ENCODE measurements around the gene NPR2.

Gene NPR2

DNA sequence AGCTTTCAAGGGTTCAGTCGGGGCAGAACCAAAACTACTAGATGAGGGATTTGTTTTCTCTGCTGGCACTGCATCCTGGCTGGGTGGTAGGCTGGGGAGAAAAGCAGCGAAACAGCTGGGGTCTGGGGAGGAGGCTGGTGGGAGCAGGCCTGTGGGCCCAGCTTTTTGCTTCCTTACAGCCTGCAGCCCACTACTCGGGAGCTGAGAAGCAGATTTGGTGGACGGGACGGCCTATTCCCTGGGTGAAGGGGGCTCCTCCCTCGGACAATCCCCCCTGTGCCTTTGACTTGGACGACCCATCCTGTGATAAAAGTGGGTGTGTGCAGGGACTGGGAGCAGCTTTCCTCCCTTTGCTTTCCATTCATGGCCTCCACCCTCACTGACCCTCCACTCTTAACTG lies 9.1 kb downstream of the NPR2 start:
- no peak for DNase-seq (ENCODE audit: low spot score)

DNA sequence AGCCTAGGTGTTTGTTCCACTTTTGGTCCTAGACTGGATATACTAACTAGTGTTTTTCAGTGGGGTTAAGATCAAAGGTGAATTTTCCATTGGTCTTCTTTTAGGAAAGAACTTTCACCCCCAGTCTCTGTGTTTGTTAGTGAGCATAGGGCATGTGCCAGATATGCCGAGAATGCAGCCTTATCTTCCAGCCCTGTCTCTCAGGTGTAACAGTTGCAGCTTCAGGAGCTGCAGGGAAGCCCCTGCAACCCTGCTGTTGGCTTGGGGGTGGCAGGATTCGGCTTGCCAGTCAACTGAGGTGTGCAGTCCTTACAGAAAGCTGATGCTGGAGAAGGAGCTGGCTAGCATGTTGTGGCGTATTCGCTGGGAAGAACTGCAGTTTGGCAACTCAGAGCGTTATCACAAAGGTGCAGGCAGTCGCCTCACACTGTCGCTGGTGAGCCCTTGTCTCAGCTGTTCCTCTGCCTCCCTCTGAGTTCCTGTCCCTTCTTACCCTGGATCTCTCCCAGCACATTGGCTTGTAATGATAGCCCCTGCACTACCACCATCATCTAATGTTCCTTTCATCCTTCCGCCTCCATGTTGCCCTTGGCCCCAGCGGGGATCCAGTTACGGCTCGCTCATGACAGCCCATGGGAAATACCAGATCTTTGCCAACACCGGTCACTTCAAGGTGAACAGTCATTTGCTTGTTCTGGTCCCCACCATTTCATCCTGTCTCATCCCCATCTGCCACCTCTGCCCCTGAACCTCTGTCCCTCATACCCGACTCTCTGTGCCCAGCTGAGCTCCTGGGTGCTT lies 10.1 kb downstream of the NPR2 start:
- DNase-seq (ENCODE audit: low spot score): no peak

DNA sequence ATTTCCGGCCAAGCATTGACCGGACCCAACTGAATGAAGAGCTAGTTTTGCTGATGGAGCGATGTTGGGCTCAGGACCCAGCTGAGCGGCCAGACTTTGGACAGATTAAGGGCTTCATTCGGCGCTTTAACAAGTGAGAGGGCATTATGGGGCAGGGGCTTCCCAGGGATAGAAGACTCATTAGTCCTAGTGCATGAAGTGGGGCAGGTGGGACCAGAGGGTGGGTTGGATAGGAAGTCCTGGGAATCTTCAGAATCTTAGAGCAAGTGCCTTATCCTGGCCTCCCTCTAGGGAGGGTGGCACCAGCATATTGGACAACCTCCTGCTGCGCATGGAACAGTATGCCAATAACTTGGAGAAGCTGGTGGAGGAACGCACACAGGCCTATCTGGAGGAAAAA lies 14.7 kb downstream of the NPR2 start:
- no peak for DNase-seq (ENCODE audit: low spot score)

DNA sequence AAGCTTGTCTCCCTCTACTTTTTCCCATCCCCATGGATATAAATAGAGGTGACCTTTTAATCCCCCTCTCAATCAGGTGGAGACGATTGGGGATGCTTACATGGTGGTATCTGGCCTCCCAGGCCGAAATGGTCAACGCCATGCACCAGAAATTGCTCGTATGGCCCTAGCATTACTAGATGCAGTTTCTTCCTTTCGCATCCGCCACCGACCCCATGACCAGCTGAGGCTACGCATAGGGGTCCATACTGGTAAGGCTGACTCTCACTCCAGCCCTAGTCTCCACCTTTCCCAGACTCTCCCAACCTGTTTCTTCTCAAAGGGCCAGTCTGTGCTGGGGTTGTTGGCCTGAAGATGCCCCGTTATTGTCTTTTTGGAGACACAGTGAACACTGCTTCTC lies 17.0 kb downstream of the NPR2 start:
- no peak for DNase-seq (ENCODE audit: low spot score)

DNA sequence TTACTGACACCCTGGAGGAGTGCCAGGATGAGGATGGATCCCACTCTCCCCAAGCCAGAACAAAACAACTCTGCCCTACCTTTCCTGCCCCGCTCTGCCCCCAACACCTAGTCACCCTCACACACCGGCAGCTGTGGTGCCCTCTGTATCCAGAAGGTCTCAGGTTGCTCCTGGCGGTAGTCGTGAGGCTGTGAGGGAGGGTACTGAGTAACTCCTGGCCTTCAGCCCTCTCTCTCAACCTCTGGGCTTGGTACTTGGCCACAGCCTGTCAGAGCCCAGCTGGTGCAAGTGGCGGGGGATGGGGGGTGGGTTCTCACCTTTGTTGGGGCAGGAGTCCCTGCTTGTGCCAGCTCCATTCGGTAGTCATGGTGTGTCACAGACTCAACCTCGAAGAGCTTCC lies 18.7 kb downstream of the NPR2 start:
- no peak for DNase-seq (ENCODE audit: low spot score)

DNA sequence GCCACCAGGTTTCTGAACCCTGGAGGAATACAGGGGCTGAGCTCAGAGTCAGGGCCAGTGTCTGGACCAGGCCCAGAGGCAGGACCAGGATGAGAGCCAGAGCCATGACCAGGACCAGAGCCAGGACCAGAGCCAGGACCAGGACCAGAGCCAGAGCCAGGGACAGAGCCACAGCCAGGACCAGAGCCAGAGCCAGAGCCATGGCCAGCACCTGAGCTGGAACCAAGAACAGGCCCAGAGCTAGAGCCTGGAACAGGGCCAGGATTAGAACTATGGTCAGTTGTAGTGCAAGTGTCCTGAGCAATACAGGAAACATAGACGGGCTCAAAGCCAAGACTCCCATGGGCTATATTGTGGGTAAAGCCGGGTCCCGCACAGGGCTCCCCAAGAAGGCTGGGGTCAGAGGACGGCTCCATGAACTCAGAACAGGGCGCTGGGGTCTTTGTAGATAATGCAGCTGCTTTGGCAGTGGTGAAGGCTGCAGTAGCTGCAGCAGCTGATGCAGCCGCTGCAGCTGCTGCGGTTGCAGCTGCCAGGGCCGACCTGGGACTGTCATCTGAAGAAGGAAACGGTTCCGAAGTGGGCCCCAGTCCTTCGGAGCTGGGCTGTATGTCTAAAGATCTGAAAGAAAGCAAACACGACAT lies 20.1 kb downstream of the NPR2 start:
- no peak for DNase-seq (ENCODE audit: low spot score)

DNA sequence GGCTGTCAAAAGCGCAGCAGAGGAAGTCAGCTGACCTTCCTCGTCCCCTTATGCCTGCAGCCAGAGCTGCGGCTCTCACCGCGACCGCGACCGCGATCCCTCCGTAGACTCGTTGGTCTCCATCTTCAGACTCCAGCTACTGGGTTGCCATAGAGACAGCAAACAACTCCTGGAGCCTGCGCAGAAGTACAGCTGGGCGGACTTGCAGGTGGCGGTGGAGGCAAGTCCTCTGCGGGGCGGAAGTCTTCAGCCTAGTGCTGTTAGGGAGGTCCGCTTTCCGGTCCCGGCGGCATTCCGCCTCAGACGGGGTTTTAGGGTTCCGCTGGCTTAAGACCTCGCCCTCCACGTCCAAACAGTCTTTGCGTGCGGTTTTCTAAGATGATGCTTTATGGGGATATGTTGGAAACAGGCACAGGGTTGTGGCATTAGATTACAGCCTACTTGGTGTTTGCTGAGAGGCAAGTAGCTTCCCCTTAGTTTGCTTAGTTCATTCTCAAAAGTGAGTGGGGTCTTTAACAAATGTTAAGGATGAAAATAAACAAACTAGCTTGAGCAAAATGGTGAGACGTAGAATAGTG lies 20.7 kb downstream of the NPR2 start, which contains the start of gene SPAG8:
Gene SPAG8, minus strand, starts transcription at position 238 of the 578 bp plus-strand sequence. Its CDS starts 115 bp downstream, at position 123.
- DNase-seq (ENCODE audit: low spot score): peak; percentile 96

DNA sequence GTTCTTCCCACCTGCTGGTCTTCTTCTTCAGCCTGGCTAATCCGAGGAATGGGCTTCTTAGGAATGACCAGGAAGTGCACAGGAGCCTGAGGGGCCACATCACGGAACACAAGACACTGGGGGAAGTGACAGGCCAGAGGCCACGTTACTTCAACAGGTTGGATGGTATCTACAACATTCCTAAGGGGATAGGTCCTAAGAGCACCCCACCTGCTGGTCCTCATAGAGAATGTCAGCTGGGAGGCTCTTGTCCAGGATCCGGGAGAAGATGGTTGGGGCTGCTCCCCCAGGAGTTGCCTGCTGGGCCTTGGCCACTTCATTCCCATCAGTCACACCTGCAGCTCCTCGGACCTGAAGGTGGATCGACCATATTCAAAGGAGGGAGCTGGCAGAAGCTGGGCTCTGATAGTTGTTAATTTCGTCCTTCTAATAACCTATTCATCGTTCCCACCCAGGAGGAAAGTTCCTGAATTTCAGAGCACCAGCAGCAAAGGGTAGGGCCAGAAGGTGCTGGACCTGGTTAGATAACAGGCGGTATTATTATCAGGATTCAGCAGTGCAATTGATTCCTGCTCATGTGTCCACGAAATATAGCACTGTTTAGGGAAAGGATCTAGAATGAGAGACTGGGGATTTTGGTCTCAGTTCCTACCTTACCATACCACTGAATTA lies 22.2 kb downstream of the NPR2 start:
- no peak for DNase-seq (ENCODE audit: low spot score)

DNA sequence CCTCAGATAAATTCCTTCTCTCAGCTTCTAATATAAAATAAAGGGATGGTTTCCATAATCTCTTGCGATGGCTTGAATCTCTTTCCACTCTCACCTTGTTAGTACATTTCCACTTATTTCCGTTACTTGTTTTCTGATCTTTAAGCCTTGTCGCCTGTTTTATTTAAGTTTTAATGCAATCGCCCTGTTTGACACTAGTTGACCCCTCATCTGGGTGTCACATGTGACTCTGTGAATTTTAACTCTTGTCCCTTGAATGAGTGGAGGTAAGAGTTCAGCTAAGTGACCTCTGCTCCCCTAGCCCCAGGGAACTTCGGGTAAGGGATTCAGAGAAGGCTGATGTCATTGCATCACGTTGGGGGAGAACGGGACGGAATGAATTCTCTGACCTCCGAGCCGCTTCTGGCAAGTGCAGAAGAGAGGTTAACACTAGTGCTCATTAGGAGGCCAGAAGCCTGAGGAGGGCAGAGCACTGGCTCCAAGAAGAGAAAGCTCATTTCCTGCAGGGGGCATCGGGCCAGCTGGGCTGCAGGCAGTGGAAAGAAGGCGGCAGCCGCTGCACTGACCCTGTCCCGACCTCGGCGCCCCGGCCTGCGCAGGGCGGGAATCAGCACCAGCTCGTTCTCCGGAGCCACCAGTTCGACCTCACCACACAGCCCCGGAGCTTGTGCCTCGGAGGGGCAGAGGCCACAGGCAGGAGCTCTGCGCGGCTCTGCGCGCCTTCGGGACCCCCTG lies 22.9 kb downstream of the NPR2 start:
- peak; percentile 61 for DNase-seq (ENCODE audit: low spot score)

DNA sequence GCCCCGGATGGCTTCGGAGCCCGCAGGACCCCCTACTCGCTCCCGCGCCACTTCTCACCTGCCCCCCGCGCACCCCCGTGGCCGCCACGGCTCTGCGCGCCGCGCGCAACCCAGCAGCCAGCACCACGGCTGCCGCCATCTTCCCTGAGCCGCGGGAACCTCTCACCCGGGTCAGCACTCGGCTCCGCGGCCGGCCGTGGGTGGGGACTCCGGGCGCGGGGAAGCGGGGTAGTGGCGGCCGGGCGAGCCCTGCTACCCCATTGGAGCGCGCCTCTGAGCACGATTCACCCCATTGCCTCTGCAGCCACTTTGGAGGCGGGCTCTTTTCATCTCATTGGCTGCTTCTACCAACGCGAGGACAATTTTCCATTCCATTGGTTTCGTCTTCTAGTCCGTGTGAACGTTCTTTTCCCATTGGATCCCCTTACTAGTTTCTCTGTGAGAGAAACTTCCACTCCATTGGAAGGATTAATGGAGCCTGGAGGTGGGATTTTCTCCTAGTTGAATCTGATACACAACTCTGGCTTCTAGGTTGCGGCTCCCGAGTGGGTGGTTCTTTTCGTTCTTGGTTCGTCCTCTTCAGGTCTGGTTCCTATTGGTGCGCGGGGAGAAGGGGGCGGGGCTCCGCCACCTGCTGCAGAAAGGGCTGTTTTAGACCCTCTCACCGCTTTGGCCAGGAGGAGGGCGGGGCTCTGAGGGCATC lies 23.6 kb downstream of the NPR2 start, which contains the start of gene HINT2:
Gene HINT2, minus strand, starts transcription at position 202 of the 703 bp plus-strand sequence. Its CDS starts 63 bp downstream, at position 139.
- peak; percentile 98 for DNase-seq (ENCODE audit: low spot score)

DNA sequence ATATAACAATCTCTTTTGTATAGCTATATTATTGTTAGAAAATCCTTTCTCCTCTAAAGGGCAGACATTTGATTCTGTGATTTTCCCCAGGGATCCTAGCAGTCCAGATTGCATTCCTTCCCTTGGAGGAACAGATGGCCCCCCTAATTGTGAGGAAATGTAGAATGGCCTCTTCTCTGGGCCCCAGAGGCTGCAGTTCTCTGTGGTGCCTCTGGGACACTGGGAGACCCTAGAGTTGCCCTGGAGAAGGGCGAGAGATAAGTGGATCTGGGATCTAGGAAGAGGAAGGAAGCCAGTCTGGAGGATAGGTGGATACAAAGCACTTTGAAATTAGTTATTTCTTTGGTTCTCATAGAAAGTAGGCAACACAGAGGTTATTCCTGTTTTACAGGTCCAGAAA lies 25.3 kb downstream of the NPR2 start:
- DNase-seq (ENCODE audit: low spot score): no peak

DNA sequence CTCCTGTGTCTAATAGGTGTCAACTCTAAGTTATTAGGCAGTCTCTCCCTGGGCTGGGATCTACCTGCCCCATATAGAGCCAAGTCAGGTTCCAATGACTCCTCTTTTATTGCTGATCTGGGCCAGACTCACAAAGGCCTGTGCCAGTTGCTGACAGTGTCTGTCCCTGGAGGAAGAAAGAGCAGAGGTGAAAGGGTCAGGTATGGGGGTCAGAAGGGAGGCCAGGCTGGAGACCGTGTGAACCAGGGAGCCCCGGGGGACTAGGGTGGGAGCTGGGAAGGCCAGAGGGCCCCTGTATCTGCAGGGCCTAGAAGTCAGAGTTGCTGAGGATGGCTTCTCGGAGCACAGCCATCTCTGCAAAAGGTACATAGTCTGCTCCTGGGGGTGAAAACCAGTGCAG lies 26.9 kb downstream of the NPR2 start:
- DNase-seq (ENCODE audit: low spot score): no peak

DNA sequence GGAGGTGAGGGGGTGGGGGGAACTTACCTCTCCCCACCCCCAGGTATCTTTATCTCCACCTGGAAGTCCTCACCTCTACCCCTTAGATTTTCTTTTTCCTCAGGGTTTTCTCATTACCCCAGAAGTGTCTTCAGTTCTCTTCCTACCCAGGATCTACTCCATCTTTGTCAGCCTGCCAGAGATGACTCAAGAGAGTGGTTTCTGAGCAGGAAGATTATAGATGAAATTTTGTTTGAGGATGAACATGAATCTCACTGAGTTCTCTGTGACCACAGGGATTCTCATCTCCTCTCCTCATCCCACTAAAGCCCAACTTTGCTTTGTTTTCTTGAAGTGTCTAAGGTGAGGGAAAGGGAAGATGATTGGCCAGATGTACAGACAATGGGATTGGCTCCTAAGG lies 28.7 kb downstream of the NPR2 start:
- no peak for DNase-seq (ENCODE audit: low spot score)

DNA sequence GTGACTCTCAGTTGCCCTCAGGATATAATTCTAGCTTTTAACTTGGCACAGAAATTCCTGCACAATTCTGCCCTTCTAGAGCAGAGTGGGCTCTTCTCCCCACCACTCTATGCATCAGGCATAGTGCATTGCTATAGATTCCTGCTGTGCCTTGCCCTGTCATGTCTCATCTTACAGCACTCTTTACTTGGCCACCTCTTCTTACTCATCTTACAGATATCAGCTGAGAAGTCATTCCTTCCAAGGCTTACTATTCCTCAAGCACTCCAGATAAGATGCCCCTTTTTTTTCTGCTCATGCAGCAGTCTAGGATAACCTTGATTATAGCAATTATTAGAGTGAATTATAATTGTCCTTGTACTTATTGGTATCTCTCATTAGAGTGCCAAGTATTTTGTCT lies 31.5 kb downstream of the NPR2 start:
- DNase-seq (ENCODE audit: low spot score): no peak

DNA sequence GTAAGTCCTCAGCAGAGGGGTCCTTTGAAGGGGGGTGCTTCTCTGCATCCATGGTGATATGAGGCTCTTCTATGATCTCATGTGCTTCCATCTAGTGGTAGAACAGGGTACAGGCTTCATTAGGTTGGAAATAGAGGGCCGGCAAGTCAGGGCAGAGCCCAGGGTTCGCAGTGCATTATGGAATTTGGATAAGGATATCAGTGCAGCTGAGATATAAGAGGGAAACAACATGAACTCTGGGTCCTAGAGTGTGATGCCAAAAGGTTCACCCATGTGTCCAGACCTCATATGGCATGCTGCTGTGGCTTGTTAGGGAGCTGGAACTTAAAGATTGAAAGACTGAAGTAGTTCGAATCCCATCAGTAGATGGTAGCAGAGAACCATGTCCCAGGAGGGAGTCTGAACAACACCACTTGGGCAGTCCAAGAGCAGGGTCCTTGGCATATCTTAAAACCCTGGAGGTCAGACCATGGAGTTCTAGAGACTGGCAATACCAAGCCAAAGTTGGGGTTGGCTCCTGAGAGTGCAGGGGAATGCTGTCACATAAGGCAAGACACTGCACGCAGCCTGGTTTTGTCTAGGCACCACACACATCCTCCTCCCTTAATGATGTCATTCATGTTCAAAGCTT lies 34.8 kb downstream of the NPR2 start:
- no peak for DNase-seq (ENCODE audit: low spot score)

DNA sequence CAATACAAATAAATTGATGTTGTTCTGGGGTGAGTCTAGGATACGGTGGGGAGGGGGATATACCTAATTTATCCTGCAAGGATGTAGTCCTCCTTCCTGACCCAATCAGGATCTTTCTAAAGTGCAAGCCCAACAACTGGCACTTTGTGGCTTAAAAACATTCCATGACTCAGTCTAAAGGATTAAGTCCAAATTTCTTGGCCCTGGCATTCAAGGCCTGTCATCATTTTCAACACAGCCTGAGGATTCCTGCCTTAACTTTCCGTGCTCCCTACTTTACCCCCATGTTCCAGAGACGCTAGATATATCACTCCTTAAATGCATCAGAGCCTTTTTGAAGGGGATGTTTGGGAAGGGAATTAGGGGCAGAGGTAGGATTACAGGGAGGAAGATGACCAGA lies 36.1 kb downstream of the NPR2 start:
- no peak for DNase-seq (ENCODE audit: low spot score)

DNA sequence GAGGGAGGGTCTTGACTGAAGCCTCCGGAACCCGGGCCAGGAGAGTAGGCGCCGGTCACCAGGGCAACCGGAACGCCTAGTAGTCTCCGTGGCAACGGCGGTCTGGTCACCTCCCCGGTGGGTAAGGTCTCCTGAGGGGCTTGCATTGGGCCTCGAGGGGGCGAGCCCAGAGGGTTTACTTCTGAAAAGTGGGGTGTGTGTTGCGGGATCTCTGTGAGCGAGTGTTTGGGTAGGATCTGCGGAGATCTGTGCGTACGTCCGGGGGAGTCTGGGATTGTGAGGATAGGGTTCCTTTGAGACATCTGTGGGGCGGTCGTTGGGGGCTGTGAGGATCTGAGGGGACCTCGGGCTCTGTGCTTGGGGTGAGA lies 37.3 kb downstream of the NPR2 start, which contains the start of gene FAM221B:
Gene FAM221B, minus strand, starts transcription at position 17 of the 368 bp plus-strand sequence. CDS start 2,571 bp downstream, outside the sequence.
- DNase-seq (ENCODE audit: low spot score): no peak

DNA sequence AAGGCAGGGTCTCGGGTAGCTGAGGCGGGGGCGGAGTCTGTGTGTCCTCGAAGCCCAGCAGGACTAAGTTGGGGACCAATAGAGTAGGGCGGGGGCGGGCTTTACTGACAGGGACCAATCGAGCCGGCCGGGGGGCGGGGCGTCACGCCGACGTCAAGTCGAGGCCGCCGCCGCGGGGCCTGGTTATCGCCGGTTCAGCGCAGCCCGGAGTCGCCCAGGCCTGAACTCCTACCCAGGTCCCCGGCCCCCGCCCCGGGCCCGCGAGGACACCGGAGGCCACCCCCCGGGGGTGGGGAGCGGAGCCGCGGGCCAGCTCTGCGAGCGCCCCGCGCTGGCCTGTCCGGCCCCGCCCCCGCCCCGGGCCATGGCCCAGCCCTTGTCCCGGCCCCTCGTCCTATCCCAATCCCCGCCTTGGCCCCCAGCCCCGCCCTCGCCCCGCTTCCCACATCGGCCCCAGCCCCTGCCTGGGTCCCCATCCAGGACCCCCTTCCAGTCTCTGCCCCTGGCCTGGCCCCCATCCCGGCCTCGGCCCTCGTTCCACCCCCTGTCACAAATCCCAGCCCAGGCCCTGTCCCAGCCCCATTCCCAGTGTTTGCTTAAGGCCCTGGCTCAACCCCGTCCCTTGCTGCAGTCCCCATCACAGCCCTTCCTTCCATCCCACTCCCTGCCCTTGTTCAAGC lies 37.8 kb downstream of the NPR2 start, which contains the start of gene TMEM8B:
Gene TMEM8B, plus strand, starts transcription at position 145 of the 680 bp plus-strand sequence. Its CDS starts 220 bp downstream, at position 365.
- DNase-seq (ENCODE audit: low spot score): peak; percentile 93

DNA sequence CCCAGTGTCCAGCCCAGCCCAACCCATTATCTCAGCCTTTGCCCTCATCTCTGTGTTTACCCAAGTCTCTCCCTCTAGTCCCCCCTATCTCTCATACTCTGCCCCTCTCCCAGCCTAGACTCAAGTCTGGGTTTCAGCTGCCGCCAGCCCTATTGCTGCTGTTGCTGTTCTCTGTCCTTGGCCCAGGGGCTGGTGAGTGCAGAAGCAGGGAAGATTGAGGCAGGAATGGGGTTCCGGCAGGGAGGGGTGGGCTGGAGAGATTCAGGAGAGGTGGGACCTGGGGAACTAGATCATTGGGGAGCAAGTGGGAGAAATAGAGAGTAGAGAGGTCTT lies 38.3 kb downstream of the NPR2 start:
- DNase-seq (ENCODE audit: low spot score): no peak

DNA sequence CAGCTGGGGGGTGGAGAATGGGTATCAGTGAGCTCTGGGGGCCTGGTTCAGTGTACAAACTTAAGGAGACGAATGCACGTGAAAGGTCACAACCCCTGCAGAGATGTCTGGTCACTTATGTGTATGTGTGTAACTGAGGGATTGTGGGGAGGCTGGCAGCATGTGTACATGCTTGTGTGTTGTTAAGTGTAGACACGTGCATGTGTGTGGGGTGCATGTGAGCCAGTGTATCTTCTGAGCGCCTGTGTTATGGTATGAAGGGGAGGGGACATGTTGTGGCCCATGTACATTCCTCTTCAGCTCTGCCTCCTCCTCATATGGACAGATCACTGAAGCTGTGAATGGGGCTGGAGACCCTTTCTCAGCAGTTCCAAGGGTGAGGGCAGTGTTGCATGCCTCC lies 39.6 kb downstream of the NPR2 start:
- DNase-seq (ENCODE audit: low spot score): no peak
